KG1 (cell line): ENCODE results near the gene HSPA5.
A peak's percentile ranks its signal among the peaks of the same experiment; 100 is the strongest.
"Not testable (repeated sequence)": the region's sequence is repeated elsewhere in the genome, so short reads cannot be mapped to it uniquely, and the experiment has no call there.

Experiments
- DNase-seq: peaks from one replicate; lab custom pipeline; 2025; lab: John Stamatoyannopoulos, UW

HSPA5 gene

DNA sequence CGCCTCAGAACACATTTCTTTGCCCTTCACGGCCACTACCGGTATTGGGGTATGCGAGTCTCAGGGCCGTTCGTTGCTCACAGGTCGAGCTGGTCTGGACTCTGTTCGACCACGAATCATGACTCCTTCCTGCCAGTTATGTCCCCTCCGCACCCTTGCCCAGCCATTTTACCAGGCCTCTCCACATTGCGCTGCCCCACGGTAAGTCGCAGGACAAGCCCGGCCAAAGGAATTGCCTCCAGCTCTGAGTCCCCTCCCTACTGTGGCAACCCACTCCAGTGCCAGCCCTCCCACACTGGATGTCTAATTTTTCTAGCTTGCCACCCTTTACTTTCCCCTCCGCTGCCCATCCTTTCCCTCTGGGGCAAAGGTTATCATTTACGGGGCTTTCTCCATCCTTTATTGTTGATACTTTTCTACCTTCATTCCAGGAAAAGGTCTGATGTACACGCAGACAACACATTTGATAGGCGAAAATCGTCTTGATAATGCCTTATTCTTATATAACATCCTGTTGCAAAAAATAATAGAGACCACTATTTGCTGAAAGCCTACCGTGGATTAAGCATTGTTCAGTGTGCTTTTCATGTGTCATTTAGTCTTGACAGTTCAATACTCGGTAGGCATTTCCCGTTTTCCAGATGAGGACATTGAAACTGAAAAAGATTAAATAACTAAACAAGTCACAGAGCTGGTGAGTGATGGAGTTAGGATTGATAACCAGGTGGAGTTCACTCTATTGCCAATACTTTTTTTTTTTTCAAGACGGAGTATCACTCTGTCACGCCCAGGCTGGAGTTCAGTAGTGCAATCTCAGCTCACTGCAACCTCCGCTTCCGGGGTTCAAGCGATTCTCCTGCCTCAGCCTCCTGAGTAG, 958 bp upstream of the HSPA5 start:
- no peak for DNase-seq

DNA sequence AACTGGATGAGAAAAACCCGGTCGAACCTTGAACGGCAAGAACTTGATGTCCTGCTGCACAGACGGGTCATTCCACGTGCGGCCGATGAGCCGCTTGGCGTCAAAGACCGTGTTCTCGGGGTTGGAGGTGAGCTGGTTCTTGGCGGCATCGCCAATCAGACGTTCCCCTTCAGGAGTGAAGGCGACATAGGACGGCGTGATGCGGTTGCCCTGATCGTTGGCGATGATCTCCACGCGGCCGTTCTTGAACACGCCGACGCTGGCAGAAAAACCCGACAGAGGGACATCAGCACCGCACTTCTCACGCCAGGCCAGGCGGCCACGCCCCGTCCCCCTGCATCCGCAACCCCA, 519 bp downstream of the HSPA5 start:
- DNase-seq = peak; percentile 39

DNA sequence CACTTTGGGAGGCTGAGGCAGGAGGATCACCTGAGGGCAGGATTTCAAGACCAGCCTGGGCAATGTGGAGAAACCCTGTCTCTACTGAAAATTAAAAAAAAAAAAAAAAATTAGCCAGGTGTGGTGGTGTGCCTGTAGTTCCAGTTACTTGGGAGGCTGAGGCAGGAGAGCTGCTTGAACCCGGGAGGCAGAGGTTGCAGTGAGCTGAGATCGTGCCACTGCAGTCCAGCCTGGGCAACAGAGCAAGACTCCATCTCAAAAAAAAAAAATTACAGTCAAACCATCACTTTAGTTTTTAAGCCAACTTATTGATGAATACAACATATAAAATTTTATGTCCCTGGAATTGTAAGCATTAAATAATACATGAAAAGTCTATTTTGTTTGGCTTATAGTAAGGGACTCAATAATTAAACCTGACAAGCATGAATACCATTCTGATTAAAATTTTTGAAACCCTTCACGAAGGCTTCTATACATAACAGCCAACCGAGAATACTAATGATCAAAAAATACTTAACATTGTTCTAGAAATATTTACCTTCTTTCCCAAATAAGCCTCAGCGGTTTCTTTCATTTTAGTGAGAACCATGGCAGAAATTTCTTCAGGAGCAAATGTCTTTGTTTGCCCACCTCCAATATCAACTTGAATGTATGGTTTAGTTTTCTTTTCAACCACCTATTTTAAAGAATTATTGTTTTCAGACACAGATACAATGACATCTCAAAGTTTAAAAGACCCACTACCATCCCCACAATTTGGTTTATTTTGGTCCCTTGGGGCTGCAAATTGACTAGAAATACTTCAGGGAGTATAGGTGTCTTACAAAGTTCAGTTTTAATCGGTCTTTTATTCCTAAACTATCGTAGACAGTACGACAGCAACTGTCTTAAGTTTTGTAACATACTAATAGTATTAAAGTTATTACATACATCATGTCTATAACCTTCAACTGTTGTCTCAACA, 1.2 kb downstream of the HSPA5 start:
- no peak for DNase-seq

DNA sequence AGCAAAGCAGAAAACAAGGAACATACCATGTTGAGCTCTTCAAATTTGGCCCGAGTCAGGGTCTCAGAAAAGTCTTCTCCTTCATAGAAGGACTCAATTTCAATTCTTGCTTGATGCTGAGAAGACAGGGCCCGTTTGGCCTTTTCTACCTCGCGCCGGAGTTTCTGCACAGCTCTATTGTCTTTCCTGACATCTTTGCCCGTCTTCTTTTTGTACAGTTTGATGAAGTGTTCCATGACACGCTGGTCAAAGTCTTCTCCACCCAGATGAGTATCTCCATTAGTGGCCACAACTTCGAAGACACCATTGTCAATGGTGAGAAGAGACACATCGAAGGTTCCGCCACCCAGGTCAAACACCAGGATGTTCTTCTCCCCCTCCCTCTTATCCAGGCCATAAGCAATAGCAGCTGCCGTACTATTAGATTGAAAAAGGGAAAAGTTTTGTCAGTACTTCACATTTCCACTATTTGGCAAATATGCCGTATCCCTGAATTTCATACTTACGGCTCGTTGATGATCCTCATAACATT, 2.2 kb downstream of the HSPA5 start:
- DNase-seq = no peak

DNA sequence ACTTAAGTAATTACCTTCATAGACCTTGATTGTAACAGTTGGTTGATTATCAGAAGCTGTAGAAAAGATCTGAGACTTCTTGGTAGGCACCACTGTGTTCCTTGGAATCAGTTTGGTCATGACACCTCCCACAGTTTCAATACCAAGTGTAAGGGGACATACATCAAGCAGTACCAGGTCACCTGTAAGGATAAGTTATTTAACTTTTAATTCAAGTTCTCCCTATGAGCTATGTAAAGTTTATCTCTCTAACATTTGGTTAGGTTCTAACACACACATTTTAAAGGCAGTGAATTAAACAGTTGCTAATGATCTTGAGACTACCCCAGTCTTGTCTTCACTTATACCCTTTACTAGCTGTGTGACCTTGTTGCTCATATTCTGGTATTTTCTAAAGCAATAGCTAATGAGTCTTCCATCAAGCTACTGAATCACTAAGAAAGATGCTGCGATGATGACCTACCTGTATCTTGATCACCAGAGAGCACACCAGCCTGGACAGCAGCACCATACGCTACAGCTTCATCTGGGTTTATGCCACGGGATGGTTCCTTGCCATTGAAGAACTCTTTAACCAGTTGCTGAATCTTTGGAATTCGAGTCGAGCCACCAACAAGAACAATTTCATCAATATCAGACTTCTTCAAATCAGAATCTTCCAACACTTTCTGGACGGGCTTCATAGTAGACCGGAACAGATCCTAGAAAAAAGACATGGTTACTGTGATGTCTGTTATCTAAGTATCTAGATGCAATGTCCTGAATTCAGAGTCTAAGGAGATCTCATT, 2.8 kb downstream of the HSPA5 start:
- no peak for DNase-seq

DNA sequence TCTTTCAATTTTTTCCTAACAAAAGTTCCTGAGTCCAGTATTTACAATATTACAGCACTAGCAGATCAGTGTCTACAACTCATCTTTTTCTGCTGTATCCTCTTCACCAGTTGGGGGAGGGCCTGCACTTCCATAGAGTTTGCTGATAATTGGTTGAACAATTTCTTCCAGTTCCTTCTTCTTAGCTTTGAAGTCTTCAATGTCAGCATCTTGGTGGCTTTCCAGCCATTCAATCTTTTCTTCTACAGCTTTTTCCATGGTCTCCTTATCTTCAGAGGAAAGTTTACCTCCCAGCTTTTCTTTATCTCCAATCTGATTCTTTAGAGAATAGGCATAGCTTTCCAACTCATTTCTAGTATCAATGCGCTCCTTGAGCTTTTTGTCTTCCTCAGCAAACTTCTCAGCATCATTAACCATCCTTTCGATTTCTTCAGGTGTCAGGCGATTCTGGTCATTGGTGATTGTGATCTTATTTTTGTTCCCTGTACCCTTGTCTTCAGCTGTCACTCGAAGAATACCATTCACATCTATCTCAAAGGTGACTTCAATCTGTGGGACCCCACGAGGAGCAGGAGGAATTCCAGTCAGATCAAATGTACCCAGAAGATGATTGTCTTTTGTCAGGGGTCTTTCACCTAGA, 4.5 kb downstream of the HSPA5 start:
- not testable (repeated sequence) for DNase-seq

DNA sequence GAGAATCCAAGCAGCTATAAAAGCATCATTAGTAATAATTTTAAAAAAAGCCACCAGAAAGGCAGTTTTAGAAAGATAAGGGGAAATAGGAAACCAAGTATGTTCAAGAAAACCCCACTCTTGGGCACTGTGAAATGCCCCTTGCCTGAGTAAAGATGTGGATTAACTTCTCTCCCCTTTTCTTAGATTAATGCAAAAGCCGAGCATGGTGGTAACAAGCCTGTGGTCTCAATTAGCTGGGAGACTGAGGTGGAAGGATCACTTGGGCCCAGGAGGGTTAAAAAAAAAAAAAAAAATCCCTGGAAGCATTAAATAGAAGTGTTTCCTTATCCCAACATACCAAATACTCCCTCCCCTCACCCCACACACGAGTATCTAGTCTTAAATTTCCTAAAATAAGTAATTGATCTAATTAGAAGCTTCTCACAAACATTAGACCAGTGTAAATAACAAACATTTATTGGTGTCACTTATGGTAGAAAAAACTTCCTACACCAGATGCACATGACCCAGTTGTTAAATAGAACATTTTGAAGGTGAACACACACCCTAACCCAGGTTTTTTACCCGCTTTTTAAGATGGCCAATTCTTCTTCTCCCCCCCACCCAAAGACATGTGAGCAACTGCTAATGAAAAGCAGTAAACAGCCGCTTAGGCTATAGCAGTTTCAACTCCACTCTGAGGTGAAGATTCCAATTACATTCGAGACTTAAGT, 5.2 kb downstream of the HSPA5 start:
- no peak for DNase-seq

DNA sequence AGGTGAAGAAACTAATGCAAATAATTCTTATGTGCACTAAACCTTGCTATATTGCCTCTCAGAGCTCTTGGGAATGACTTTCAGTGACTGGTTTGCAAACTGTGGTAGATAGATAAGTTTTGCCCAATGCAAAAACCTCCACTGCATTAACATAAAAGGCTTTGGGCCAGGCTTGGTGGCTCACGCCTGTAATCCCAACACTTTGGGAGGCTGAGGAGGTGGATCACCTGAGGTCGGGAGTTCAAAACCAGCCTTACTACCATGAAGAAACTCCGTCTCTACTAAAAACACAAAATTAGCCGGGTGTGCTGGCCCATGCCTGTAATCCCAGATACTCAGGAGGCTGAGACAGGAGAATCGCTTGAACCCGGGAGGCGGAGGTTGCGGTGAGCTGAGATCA, 7.0 kb downstream of the HSPA5 start:
- DNase-seq = not testable (repeated sequence)

DNA sequence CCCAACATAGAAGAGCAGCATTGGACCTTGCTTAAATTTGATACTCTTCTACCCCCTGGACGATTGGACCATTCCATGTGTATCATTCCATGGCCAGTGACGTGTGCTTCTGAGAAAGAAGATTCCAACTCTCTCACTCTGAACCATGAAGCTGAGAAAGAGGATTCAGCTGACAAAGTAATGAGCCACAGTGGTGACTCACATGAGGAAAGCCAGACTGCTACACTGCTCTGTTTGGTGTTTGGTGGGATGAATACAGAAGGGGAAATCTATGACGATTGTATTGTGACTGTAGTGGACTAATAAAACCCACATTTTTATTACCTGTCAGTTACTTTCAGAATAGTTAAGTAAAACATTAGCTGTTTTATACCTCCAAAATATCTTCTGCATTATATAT, 7.5 kb downstream of the HSPA5 start:
- no peak for DNase-seq

DNA sequence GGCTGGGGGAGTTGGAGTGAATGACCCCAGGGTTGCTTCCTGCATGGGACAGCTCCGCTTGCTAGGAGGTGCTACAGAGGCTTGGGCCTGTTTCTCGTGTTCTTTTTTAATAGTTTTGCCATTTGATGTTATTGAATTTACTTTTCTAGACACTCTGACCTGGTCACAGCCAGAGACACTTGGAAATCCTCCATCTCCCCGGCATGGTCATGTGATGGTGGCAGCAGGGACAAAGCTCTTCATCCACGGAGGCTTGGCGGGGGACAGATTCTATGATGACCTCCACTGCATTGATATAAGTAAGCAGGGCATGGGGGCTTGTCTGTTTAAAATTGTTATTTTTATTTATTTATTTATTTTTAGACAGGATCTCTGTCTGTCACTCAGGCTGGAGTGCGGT, 13.4 kb downstream of the HSPA5 start:
- DNase-seq = no peak

DNA sequence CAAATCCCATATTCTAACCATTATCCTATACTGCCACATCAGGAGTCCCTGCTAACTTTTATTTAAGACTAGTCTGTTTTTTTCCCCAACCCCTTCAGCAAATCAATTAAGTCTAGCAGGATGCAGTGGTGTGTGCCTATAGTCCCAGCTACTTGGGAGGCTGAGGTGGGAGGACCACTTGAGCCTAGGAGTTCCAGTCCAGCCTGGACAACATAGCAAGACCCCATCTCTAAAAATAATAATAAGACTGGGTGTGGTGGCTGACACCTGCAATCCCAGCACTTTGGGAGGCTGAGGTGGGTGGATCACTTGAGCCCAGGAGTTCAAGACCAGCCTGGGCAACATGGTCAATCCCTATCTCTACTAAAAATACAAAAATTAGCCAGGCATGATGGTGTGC, 16.3 kb downstream of the HSPA5 start:
- not testable (repeated sequence) for DNase-seq

DNA sequence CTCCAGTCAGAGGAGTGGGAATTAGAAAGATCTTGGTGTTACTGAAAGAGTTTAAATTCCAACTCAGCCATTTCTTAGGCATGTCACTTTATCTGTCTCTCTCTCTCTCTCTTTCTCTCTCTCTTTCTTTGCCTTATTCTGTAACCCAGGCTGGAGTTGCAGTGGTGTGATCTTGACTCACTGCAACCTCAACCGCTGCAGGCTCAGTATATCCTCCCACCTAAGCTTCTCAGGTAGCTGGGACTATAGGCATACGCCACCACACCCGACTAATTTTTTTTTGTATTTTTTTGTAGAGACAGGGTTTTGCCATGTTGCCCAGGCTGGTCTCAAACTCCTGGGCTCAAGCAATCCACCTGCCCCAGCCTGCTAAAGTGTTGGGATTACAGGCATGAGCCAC, 22.5 kb downstream of the HSPA5 start:
- DNase-seq = no peak

DNA sequence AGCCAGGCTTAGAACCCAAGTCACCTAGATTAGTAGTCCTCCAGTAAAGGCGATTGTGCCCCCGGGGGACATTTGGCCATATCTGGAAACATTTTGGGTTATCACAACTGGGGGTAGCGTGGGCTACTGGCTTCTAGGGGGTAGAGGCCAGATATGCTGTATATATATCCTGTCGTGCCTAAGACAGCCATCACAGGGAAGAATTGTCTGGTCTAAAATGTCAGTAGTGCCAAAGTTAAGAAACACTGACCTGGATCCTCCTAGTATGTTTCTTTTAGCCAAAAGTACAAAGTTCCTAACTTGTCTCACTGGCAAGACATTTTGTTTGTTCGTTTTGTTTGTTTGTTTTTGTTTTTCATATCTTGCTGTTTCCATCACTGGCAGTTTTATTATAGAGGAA, 27.0 kb downstream of the HSPA5 start:
- DNase-seq = no peak

DNA sequence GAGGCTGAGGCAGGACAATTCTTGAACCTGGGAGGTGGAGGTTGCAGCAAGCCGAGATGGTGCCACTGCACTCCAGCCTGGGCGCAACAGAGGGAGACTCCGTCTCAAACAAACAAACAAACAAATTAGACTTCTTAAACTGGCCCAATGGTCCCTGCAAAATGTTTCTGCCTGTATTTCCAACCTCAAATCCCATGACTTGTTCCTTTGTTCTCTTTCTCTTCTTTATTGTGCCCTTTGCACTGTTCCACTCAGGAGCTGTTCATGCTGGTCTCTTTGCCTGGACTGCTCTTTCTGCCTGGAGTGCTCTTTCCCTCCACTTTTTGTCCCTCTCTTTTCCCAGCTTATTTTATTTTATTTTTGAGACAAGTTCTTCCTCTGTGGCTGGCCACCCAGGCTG, 36.7 kb downstream of the HSPA5 start:
- DNase-seq = no peak

DNA sequence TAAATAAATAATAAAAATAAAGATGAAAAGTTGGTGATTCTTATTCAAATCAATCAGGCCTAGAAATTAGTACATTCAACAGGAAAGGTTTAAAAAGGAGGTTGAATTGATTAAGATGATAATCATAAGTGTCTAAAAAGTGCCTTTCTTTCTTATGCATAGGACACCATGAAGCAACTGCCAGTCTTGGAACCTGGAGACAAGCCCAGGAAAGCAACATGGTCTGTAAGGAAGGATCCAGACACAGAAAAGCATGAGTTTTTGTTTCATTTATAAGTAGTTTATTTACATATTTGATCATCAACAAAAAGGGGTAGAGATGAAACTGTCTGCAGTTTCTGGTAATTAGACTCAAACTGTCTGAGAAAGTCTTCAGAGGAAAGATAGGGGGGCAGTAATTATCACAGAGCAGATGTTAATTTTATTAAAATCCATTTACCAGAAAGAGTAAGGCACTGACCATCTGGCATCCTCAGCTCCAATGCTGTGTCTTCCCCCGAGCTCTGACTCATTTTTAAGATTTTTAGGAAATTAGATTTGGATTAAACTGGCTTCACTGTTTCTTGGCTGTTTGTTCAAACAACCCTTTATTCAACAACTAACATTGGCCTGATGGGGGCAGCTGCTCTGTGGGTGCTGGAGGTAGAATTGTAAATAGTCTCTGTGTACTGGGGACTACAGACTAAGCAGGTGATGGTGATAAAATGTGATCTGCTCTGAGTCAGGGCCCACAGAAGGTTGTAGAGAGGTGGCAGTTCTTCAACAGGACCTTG, 38.1 kb downstream of the HSPA5 start:
- DNase-seq = no peak

DNA sequence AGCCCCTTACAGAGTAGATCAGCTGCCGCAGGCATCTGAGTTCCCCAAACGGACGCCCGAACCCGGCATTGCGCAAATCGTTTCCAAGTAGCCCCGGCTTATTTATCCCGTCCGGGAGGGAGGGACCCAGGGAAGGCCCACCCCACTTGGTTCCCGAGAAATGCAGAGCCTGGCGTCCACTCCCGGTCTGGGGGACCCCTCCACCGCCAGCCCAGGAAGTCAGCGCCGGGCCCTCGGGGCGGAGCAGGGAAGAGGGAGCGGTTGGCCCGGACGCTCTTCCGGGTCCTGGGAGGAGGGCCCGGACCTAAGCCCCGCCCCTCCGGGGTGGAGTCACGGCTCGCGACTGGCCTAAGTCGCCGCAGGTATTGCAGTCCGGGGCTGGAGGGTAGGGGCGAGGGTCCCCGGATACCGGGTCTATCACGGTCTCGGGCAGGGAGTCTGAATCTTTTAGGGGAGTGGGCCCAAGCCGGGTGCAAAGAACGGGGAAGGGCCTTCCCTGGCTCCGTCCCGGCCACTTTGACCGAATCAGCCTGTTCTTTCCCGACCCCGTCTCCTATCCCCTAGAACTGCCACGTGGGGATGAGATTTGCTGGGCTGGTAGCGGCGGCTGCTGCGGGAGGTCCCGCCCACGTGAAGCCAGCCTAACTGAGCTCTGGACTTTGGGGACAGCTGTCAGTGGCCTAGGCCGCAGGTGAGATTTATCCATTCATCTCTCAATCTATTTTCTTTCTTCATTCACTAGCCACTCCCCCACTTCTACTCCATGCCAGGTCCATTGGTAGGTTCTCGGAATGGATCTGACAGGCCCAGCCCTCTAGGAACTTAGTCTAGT, 40.7 kb downstream of the HSPA5 start, which contains the start of gene RABEPK:
TSS of gene RABEPK (plus strand) at position 327 of the 832 bp plus-strand sequence. CDS start 2,472 bp downstream, outside the sequence.
- peak; percentile 82 for DNase-seq

DNA sequence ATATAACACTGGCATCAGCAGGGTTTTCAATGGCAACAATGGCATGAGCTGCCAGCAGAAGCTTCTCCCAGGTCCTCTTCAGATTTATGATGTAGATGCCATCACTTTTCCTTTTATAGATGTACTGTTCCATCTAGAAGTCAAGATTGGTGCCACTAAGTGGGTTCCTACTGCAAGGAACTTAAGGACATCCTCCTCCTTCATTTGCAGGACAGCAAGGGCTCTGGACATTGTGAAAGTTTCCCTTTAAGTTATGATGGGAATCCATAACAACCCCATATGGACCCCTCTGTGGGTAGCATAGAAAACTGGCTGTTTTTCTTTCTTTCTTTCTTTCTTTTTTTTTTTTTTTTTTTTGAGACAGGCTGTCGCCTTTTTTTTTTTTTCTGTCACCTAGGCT, 45.6 kb downstream of the HSPA5 start:
- DNase-seq = not testable (repeated sequence)

DNA sequence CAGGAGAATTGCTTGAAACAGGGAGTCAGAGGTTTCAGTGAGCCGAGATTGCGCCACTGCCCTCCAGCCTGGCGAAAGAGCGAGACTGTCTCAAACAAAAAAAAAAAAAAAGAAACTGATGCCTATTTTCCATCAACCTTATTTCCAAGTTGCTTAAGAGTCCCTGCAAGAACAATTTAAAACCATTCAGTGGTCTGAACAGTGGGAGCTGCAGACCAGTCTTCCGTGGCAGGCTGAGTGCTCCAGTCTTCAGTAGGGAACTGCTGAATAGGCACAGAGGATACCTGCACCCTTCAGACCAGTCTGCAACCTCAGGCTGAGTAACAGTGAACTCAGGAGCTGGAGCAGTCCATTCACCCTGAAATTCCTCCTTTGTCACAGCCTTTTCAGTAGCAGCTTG, 46.7 kb downstream of the HSPA5 start:
- DNase-seq = not testable (repeated sequence)

DNA sequence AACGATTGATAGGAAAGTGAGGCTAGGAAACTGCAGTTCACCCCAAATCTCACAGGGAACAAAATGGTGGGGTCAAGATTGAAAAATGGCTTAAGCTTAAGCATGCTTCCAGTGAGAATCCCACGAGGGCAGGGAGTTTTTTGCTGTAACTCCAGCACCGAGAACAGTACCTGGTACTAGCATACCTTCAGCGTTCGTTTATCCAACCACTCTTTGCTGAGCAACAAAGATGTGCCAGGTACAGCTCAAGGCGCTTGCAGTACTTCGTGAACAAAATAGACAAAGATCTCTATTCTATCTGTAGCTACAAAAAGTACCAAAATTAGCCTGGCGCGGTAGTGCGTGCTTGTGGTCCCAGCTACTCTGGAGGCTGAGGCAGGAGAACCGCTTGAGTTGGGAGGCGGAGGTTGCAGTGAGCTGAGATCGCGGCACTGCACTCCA, 50.8 kb downstream of the HSPA5 start:
- no peak for DNase-seq
